ENCODE measurements around the gene PALD1. TPM values are rescaled to one million over a fixed set of nuclear protein-coding genes. Genes with fewer than 3 reads are reported as not detected.
A peak's percentile ranks its signal among the peaks of the same experiment; 100 is the strongest.

The PALD1 gene
- total RNA-seq, 1 donor from 2014 or later = 1.8 TPM

- H3K36me3 Mint-ChIP-seq (ENCODE audit: low read depth, unreplicated experiment) = no peaks in the 10 kb centered on the region
- H3K4me2 ChIP-seq (ENCODE audit: low read length) = no peak overlapping the region
- H3K9me3 Mint-ChIP-seq (ENCODE audit: unreplicated experiment) = no peaks in the 10 kb centered on the region
- H3K4me3 Mint-ChIP-seq (ENCODE audit: unreplicated experiment) = no peak overlapping the region
- H4K20me1 ChIP-seq (ENCODE audit: insufficient read depth, low read length) = no peaks in the 10 kb centered on the region
- TF ChIP-seq EZH2 (IDR thresholded peaks at IDR 0.05; ENCODE audit: insufficient read depth, low read length) = no peak
- TF ChIP-seq CTCF (IDR thresholded peaks at IDR 0.05; ENCODE audit: insufficient read depth, low read depth, low read length) = no peak
- DNase-seq (ENCODE audit: low read depth) (no peak), FAIRE-seq (no peak)
- peaks cover 4% of the 10 kb centered on the region for H3K4me1 Mint-ChIP-seq (ENCODE audit: low read depth, unreplicated experiment)
- H3K79me2 ChIP-seq (ENCODE audit: insufficient read depth, low read length) = no peaks in the 10 kb centered on the region
- H3K27me3 Mint-ChIP-seq (ENCODE audit: low read depth, unreplicated experiment) = peaks cover 7% of the 10 kb centered on the region
- H3K27ac ChIP-seq (ENCODE audit: low read depth, low read length) = no peak overlapping the region
- H3K4me1 ChIP-seq (ENCODE audit: insufficient read depth, low read length) = peaks cover 6% of the 10 kb centered on the region
- H3K9ac ChIP-seq (ENCODE audit: low read length) = no peak overlapping the region
- H3K36me3 ChIP-seq (ENCODE audit: insufficient read depth, low read length) = no peaks in the 10 kb centered on the region
- H2AFZ ChIP-seq (ENCODE audit: low read depth, low read length) = peak overlapping the region; percentile 28
- H3K27ac Mint-ChIP-seq (ENCODE audit: unreplicated experiment) = no peak overlapping the region
- H3K4me3 ChIP-seq (ENCODE audit: insufficient read depth, low read depth, low read length) = no peak overlapping the region
- H3K9me3 ChIP-seq (ENCODE audit: insufficient read depth, low read depth, low read length) = no peaks in the 10 kb centered on the region
- no peaks in the 10 kb centered on the region for H3K27me3 ChIP-seq (ENCODE audit: insufficient read depth, low read length)
Observed at GRCh38 chr10:70498970-70499835, 20.6 kb downstream of the PALD1 start.

- H3K4me3 Mint-ChIP-seq (ENCODE audit: unreplicated experiment) = no peak overlapping the region
- Histone ChIP-seq H3K27me3 (ENCODE audit: insufficient read depth, low read length) (no peaks in the 10 kb centered on the region), H3K79me2 (ENCODE audit: insufficient read depth, low read length) (no peaks in the 10 kb centered on the region), H3K9ac (ENCODE audit: low read length) (no peak overlapping the region), H3K4me1 (ENCODE audit: insufficient read depth, low read length) (peaks cover 3% of the 10 kb centered on the region), H2AFZ (ENCODE audit: low read depth, low read length) (peak overlapping the region; percentile 28), H3K9me3 (ENCODE audit: insufficient read depth, low read depth, low read length) (no peaks in the 10 kb centered on the region), H4K20me1 (ENCODE audit: insufficient read depth, low read length) (no peaks in the 10 kb centered on the region), H3K36me3 (ENCODE audit: insufficient read depth, low read length) (no peaks in the 10 kb centered on the region), H3K27ac (ENCODE audit: low read depth, low read length) (no peak overlapping the region), H3K4me2 (ENCODE audit: low read length) (no peak overlapping the region), H3K4me3 (ENCODE audit: insufficient read depth, low read depth, low read length) (no peak overlapping the region)
- DNase-seq (ENCODE audit: low read depth) = no peak
- peaks cover 7% of the 10 kb centered on the region for H3K27me3 Mint-ChIP-seq (ENCODE audit: low read depth, unreplicated experiment)
- H3K27ac Mint-ChIP-seq (ENCODE audit: unreplicated experiment) = no peak overlapping the region
- no peaks in the 10 kb centered on the region for H3K9me3 Mint-ChIP-seq (ENCODE audit: unreplicated experiment)
- H3K36me3 Mint-ChIP-seq (ENCODE audit: low read depth, unreplicated experiment) = no peaks in the 10 kb centered on the region
- H3K4me1 Mint-ChIP-seq (ENCODE audit: low read depth, unreplicated experiment) = no peaks in the 10 kb centered on the region
- TF ChIP-seq CTCF (IDR thresholded peaks at IDR 0.05; ENCODE audit: insufficient read depth, low read depth, low read length) (no peak), EZH2 (IDR thresholded peaks at IDR 0.05; ENCODE audit: insufficient read depth, low read length) (no peak)
- no peak for FAIRE-seq
Observed at GRCh38 chr10:70499836-70500167, 21.2 kb downstream of the PALD1 start.

- no peak overlapping the region for H3K4me3 Mint-ChIP-seq (ENCODE audit: unreplicated experiment)
Observed at GRCh38 chr10:70500368-70500767, 21.8 kb downstream of the PALD1 start.

More at GRCh38 chr10:70500368-70500767, 21.8 kb downstream of the PALD1 start:
- Histone ChIP-seq H3K4me2 (ENCODE audit: low read length) (no peak overlapping the region), H3K4me1 (ENCODE audit: insufficient read depth, low read length) (peaks cover 3% of the 10 kb centered on the region), H3K27ac (ENCODE audit: low read depth, low read length) (no peak overlapping the region), H3K27me3 (ENCODE audit: insufficient read depth, low read length) (no peaks in the 10 kb centered on the region), H4K20me1 (ENCODE audit: insufficient read depth, low read length) (no peaks in the 10 kb centered on the region), H3K4me3 (ENCODE audit: insufficient read depth, low read depth, low read length) (no peak overlapping the region), H3K79me2 (ENCODE audit: insufficient read depth, low read length) (no peaks in the 10 kb centered on the region), H3K9me3 (ENCODE audit: insufficient read depth, low read depth, low read length) (no peaks in the 10 kb centered on the region), H3K9ac (ENCODE audit: low read length) (no peak overlapping the region), H2AFZ (ENCODE audit: low read depth, low read length) (no peak overlapping the region), H3K36me3 (ENCODE audit: insufficient read depth, low read length) (no peaks in the 10 kb centered on the region)
- H3K4me1 Mint-ChIP-seq (ENCODE audit: low read depth, unreplicated experiment) = no peaks in the 10 kb centered on the region
- H3K27ac Mint-ChIP-seq (ENCODE audit: unreplicated experiment) = no peak overlapping the region
- no peaks in the 10 kb centered on the region for H3K9me3 Mint-ChIP-seq (ENCODE audit: unreplicated experiment)
- peaks cover 5% of the 10 kb centered on the region for H3K27me3 Mint-ChIP-seq (ENCODE audit: low read depth, unreplicated experiment)
- no peak for FAIRE-seq
- H3K36me3 Mint-ChIP-seq (ENCODE audit: low read depth, unreplicated experiment) = no peaks in the 10 kb centered on the region
- DNase-seq (ENCODE audit: low read depth) = no peak
- TF ChIP-seq EZH2 (IDR thresholded peaks at IDR 0.05; ENCODE audit: insufficient read depth, low read length) = no peak
- no peak for TF ChIP-seq CTCF (IDR thresholded peaks at IDR 0.05; ENCODE audit: insufficient read depth, low read depth, low read length)
